ENCODE data around the gene CLCNKB.
"Not testable (repeated sequence)": the region's sequence is repeated elsewhere in the genome, so short reads cannot be mapped to it uniquely, and the experiment has no call there.

The CLCNKB gene

DNA sequence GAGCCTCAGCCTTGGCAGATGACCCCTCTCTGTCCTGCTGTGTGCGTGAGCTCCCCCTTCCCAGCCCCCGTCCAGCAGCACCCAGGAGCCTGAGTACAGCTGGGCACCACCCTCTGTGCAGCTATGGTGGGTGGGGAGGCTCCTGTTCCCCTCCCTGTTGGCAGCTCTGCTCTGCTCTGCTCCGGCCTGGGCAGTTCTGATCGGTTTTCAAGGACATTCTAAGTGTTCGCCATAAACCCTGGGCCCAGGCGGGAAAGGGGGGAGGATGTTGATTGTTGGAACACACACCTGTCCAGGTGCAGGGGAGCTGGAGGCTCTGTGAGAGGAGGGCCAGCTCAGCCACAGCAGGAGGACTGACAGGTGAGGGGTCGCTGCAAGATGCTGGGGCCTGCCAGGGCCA, at the start of gene CLCNKB:
TSS of gene CLCNKB (plus strand) at position 262 of the 400 bp plus-strand sequence. CDS start 711 bp downstream, outside the sequence.
- peaks cover 2% of the 10 kb centered on the region for H3K27me3 Mint-ChIP-seq
- H3K4me1 Mint-ChIP-seq (ENCODE audit: low read depth) = peaks cover 1% of the 10 kb centered on the region
- H3K4me3 Mint-ChIP-seq = no peak within 1 kb of the TSS
- no peak within 1 kb of the TSS for H3K27ac Mint-ChIP-seq
- no peaks in the 10 kb centered on the region for H3K36me3 Mint-ChIP-seq
- H3K9me3 Mint-ChIP-seq (ENCODE audit: low read depth) = no peaks in the 10 kb centered on the region

DNA sequence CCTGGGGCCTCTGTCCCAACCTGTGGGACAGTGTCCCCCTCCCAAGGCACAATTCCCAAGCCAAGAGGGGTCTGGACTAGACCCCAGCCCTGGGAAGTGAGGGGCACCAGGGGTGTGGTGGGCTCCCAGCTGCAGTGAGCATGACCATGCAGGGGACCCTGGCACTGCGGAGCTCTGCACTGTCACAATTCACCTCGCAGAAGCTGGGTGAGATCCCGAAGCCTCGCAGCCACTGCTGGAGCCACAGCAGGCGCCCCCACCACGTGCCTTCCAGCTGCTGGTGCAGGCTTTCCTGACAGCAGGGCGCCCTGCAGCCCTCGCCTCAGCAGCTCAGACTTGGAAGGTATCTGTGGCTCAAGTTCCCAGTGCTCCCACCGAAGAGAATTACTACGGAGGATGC, 49.5 kb upstream of the CLCNKB start:
- Mint-ChIP-seq H3K4me1 (ENCODE audit: low read depth) (no peaks in the 10 kb centered on the region), H3K27me3 (no peaks in the 10 kb centered on the region), H3K4me3 (no peak overlapping the region), H3K36me3 (no peaks in the 10 kb centered on the region), H3K27ac (no peak overlapping the region), H3K9me3 (ENCODE audit: low read depth) (no peaks in the 10 kb centered on the region)

DNA sequence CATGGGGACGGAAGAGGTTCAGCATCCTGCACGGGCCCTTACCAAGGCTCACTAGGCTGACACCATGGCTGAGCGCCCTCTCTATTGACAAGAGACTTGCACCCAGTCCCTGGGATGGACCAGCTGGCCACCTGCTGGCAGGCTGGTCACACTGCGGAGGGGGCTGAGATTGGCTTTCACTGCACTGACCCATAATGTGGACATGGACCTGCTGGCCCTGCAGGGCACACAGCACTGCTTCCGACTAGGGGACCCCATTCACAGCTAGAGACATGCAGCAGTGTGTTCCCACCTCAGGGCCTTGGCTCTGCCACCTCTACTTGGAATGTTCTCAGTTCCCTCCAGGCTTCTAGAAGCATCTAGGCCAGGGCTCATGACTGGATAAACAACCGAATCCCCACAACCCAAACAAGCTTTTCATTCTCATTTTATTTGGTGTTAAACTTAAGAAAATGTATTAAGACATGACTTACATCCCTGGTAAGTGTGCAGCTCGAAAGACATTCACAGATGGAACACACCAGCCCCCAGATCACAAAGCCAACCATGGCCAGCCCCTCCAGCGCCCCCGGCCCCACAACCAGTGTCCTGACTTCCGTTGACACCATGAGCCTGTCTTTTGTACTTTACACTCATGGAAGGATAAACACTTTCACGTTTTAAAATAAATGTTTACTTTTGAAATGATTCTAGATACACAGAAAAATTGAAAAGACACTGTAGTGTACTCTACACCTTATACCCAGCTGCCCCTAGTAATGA, 48.8 kb upstream of the CLCNKB start:
- Mint-ChIP-seq H3K27me3 (no peaks in the 10 kb centered on the region), H3K4me1 (ENCODE audit: low read depth) (no peaks in the 10 kb centered on the region), H3K9me3 (ENCODE audit: low read depth) (no peaks in the 10 kb centered on the region), H3K36me3 (no peaks in the 10 kb centered on the region), H3K27ac (no peak overlapping the region), H3K4me3 (no peak overlapping the region)

DNA sequence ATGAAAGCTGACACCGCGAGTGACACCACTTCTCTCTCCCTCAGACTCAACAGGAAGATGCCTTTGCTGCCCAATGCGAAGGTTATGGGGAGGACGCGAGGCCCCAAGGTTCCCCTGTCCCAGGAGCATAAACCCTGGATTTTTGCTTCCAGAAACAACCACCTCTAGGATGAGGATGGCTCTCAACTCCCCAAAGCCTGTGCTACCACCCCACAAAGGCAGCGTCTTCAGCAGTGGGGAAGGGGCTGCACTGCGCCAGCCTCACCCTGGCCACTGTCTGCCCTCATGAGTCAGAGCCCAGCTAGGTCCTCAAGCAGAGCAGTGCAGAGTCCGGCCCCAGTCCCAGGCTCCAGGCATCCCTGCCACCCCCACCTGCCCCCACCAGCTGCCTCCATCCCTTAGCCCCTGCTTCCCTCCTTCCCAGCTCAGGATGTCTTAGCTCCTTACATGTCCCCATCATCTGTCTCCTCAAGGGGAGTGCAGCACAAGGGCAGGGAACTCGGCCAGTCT, 46.5 kb upstream of the CLCNKB start:
- no peaks in the 10 kb centered on the region for H3K9me3 Mint-ChIP-seq (ENCODE audit: low read depth)
- no peaks in the 10 kb centered on the region for H3K4me1 Mint-ChIP-seq (ENCODE audit: low read depth)
- no peaks in the 10 kb centered on the region for H3K27me3 Mint-ChIP-seq
- no peak overlapping the region for H3K4me3 Mint-ChIP-seq
- H3K36me3 Mint-ChIP-seq = no peaks in the 10 kb centered on the region
- H3K27ac Mint-ChIP-seq = no peak overlapping the region

DNA sequence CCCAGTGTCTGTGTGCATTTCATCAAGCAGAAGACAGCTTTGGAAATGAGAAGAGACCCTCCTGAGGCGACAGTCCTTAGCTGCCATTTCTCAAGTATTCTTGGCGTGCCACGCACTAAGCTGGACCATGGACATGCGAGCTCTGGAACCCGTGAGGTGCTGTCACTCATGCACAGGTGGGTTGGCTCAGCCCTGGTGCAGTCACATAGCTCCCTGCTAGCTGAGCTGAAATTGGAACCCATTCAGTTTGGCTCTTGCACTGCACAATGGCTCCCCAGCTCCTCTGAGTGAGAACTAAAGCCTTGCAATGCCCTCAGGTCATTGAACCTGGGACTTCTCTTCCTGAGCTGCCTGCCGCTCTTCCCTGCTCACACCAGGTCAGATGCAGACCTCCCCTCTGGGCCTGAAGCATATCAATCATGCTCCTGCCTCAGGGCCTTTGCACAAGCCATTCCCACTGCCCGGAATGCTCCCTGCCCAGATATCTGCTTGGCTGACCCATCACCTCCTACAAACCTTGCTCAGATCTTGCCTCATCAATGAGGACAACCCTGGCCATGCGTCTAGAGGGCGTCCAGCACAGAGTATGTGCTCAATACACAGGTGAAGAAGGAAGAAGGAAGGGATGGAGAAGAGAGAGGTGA, 45.8 kb upstream of the CLCNKB start:
- no peaks in the 10 kb centered on the region for H3K27me3 Mint-ChIP-seq
- no peaks in the 10 kb centered on the region for H3K9me3 Mint-ChIP-seq (ENCODE audit: low read depth)
- H3K4me3 Mint-ChIP-seq = no peak overlapping the region
- H3K36me3 Mint-ChIP-seq = no peaks in the 10 kb centered on the region
- no peaks in the 10 kb centered on the region for H3K4me1 Mint-ChIP-seq (ENCODE audit: low read depth)
- H3K27ac Mint-ChIP-seq = no peak overlapping the region

DNA sequence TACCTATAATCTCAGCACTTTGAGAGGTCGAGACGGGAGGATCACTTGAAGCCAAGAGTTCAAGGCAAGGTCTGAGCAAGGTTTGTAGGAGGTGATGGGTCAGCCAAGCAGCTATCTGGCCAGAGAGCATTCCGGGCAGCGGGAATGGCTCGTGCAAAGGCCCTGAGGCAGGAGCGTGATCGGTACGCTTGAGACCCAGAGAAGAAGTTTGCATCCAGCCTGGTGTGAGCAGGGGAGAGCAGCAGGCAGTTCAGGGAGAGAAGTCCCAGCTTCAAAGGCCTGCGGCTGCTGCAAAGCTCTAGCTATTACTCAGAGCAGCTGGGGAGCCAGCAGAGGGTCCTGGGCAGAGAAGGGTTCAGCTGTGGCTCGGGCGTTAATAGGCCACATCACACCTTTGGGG, 44.7 kb upstream of the CLCNKB start:
- no peak overlapping the region for H3K4me3 Mint-ChIP-seq
- no peaks in the 10 kb centered on the region for H3K36me3 Mint-ChIP-seq
- no peaks in the 10 kb centered on the region for H3K27me3 Mint-ChIP-seq
- no peaks in the 10 kb centered on the region for H3K4me1 Mint-ChIP-seq (ENCODE audit: low read depth)
- no peaks in the 10 kb centered on the region for H3K9me3 Mint-ChIP-seq (ENCODE audit: low read depth)
- no peak overlapping the region for H3K27ac Mint-ChIP-seq

DNA sequence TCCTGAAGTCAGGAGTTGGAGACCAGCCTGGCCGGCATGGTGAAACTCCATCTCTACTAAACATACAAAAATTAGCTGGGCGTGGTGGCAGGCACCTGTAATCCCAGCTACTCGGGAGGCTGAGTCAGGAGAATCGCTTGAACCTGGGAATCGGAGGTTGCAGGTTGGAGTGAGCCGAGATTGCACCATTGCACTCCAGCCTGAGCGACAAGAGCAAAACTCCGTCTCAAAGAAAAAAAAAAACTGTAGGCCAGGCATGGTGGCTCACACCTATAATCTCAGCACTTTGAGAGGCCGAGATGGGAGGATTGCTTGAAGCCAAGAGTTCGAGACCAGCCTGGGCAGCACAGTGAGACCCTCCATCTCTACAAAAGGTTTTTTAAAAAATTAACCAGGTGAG, 42.3 kb upstream of the CLCNKB start:
- H3K27me3 Mint-ChIP-seq; H3K9me3 Mint-ChIP-seq (ENCODE audit: low read depth); H3K27ac Mint-ChIP-seq; H3K4me1 Mint-ChIP-seq (ENCODE audit: low read depth); H3K4me3 Mint-ChIP-seq; H3K36me3 Mint-ChIP-seq: not testable (repeated sequence)

DNA sequence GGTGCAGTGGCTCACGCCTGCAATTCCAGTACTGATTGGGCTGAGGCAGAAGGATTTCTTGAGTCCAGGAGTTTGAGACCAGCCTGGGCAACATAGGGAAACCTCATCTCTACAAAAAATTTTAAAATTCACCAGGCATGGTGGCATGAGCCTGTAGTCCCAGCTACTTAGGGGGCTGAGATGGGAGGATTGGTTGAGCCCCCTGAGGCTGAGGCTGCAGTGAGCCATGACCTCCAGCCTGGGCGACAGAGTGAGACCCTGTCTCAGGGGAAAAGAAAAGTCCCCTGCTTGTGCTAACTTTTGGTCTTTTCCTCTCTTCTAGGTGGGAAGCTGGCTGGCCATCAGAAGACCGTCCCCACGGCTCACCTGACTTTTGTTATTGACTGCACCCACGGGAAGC, 38.0 kb upstream of the CLCNKB start:
- no peaks in the 10 kb centered on the region for H3K36me3 Mint-ChIP-seq
- H3K27me3 Mint-ChIP-seq = no peaks in the 10 kb centered on the region
- peaks cover 6% of the 10 kb centered on the region for H3K4me1 Mint-ChIP-seq (ENCODE audit: low read depth)
- H3K9me3 Mint-ChIP-seq (ENCODE audit: low read depth) = no peaks in the 10 kb centered on the region
- H3K27ac Mint-ChIP-seq = no peak overlapping the region
- H3K4me3 Mint-ChIP-seq = no peak overlapping the region

DNA sequence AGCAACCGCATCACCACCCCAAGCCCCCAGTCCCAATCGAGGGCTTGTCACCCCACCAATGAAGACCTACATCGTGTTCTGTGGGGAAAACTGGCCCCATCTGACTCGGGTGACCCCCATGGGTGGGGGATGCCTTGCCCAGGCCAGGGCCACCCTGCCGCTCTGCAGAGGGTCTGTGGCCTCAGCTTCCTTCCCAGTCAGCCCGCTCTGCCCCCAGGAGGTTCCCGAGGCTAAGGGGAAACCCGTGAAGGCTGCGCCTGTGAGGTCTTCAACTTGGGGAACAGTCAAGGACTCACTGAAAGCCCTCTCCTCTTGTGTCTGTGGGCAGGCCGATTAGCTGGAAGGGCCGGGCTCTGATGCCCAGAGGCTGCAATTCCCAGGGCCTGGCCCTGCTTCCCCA, 37.6 kb upstream of the CLCNKB start:
- no peaks in the 10 kb centered on the region for H3K27me3 Mint-ChIP-seq
- H3K4me1 Mint-ChIP-seq (ENCODE audit: low read depth) = peaks cover 6% of the 10 kb centered on the region
- H3K9me3 Mint-ChIP-seq (ENCODE audit: low read depth) = no peaks in the 10 kb centered on the region
- H3K4me3 Mint-ChIP-seq = no peak overlapping the region
- no peaks in the 10 kb centered on the region for H3K36me3 Mint-ChIP-seq
- H3K27ac Mint-ChIP-seq = no peak overlapping the region

DNA sequence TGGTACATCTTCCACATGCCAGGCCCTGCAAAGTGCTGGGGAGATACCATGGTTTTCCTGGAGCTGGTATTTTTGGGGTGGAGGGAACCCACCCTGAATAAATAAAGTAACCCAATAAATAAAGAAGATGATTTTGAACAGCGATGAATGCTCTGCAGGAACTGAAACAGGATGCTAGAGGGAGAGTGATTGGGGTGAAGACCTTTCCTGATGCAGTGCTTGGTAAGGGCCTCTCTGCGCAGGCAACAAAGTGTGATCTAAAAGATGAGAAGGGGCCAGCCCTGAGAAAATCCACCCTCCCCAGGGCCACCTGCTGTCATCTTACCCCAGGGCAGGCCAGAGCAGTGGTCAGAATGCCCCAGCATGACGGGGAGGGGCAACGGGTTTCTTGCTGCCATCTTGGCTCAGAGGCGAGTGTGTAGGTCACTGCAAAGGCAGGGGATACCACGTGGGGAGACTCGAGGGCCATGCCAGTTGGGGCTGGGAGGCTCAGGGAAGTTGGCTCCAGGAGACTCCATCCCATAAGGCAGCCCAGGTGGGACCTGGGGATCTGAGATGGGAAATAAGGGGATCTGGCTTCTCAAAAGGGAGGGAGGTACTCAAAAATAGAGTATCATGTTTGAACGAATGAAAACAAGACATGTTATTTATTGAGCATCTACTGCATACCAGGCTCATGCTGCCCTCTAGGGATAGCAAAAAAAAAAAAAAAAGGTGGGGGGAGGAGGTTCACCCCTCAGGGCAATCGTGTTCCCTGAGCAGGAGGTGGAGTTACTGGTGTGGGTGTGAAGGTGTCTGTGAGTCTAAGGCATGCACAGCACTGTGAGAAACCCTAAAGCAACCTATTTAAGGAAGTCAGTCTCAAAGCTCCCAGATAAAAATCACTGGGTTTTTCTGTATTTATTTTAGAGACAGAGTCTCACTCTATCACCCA, 36.8 kb upstream of the CLCNKB start:
- Mint-ChIP-seq H3K27me3 (no peaks in the 10 kb centered on the region), H3K4me1 (ENCODE audit: low read depth) (peaks cover 6% of the 10 kb centered on the region), H3K9me3 (ENCODE audit: low read depth) (no peaks in the 10 kb centered on the region), H3K36me3 (no peaks in the 10 kb centered on the region), H3K4me3 (no peak overlapping the region), H3K27ac (no peak overlapping the region)

DNA sequence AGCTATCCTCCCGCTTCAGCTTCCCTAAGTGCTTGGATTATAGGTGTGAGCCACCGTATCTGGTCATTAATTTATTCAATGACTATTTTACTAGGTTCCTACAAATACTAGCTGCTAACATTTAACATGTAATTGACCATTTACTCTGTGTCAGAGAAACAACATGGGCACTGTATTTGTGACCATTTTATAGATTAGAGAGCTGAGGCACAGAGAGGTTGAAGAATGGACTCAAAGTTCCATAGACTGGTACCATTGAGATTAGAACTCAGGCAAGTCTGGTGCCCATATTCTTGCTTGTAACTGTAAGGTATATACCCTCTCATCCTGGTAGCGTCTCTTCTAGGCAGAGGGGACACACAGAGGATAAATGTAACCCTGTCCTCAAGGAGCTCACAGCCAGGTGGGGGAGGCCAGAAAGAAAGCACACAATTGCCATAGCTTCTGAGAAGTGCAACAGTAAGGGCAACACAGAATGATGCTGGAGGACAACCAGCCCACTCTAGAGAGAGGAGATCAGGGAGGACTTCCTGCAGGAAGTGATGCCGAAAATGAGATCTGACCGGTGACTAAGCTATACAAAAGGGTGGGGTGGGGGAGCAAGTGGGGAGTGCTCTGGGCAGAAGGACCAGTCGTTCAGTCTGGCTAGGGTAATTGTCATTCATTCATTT, 35.8 kb upstream of the CLCNKB start:
- no peaks in the 10 kb centered on the region for H3K36me3 Mint-ChIP-seq
- peaks cover 10% of the 10 kb centered on the region for H3K4me1 Mint-ChIP-seq (ENCODE audit: low read depth)
- H3K4me3 Mint-ChIP-seq = no peak overlapping the region
- H3K27ac Mint-ChIP-seq = no peak overlapping the region
- no peaks in the 10 kb centered on the region for H3K27me3 Mint-ChIP-seq
- no peaks in the 10 kb centered on the region for H3K9me3 Mint-ChIP-seq (ENCODE audit: low read depth)

DNA sequence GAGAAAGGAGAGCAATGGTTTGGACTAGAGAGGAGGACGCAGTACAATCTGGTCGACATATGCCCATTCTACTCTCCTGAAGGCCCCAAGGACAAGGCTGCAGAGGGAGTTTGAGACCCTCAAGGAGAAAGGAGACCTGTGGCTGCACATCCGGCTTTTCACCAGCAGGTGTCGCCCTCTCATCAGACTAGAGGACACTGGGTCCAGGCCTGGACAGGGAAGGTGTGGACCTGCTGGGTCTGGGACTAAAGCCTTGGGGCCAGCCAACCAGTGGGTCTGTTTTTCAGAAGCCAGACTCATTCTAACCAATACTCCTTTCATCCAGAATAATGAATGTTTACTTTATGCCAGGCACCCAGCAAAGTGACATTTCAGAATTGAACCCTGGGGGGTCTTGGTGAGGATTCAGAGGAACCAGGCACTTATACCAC, 34.5 kb upstream of the CLCNKB start:
- Mint-ChIP-seq H3K27ac (no peak overlapping the region), H3K36me3 (no peaks in the 10 kb centered on the region), H3K4me3 (no peak overlapping the region), H3K4me1 (ENCODE audit: low read depth) (peaks cover 10% of the 10 kb centered on the region), H3K27me3 (no peaks in the 10 kb centered on the region), H3K9me3 (ENCODE audit: low read depth) (no peaks in the 10 kb centered on the region)

DNA sequence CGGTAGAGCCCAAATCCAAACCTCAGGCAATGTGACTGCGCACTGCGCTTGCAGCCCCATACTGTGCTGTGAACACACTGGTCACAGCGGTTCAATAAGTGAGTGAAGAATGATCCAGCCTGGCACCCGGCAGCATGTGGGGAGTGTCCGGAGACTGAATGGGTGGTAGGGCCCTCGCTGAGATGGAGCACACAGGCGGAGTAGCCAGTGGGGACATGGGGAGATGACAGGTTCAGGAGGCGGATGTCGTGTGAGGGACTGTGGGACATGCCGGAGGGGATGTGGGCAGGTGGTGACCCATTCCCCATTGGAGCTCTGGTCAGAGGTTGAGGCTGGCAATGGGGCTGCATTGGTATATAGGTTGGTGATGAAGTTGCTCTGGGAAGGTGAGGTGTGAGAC, 33.9 kb upstream of the CLCNKB start:
- Mint-ChIP-seq H3K4me3 (no peak overlapping the region), H3K4me1 (ENCODE audit: low read depth) (peaks cover 10% of the 10 kb centered on the region), H3K36me3 (no peaks in the 10 kb centered on the region), H3K27me3 (no peaks in the 10 kb centered on the region), H3K9me3 (ENCODE audit: low read depth) (no peaks in the 10 kb centered on the region), H3K27ac (no peak overlapping the region)

DNA sequence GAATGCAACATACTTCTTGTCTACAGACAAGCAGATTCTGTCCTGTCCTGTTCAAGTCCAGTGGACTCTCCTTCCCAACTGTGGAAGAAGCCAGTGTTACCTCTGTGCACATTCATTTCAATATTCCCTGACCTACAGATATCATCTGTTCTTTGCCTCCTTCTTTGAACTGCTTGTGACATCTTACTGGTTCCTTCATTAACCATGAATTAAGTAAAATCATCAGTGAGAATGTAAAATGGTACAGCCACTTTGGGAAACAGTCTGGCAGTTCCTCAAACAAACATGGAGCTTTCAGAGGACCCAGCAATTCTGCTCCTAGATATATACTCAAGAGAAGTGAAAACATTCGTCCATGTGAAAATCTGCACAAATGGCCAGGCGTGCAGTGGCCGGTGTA, 32.7 kb upstream of the CLCNKB start:
- no peak overlapping the region for H3K4me3 Mint-ChIP-seq
- no peaks in the 10 kb centered on the region for H3K36me3 Mint-ChIP-seq
- no peak overlapping the region for H3K27ac Mint-ChIP-seq
- peaks cover 10% of the 10 kb centered on the region for H3K4me1 Mint-ChIP-seq (ENCODE audit: low read depth)
- no peaks in the 10 kb centered on the region for H3K9me3 Mint-ChIP-seq (ENCODE audit: low read depth)
- no peaks in the 10 kb centered on the region for H3K27me3 Mint-ChIP-seq
